T-cell (primary cell): ENCODE results near the gene GOLGA8S. TPM values are rescaled to one million over a fixed set of nuclear protein-coding genes. Genes with fewer than 3 reads are reported as not detected.
"Not testable (repeated sequence)": the region's sequence is repeated elsewhere in the genome, so short reads cannot be mapped to it uniquely, and the experiment has no call there.

Experiments used
- ATAC-seq, 4 experiments: fragments of 200-7000 bp in 3 of 4; fragments of 150-1000 bp in 1 of 4; cut with Tn5 transposase; replicated peaks in 1 of 4; 1 replicate in 3 of 4; 2 replicates in 1 of 4; pipeline ENCODE4 v1.10.0; 2021; ENCODE audit warnings: moderate library complexity in 3 of 4, mild to moderate bottlenecking in 2 of 4, moderate number of reproducible peaks in 1 of 4
- CTCF ChIA-PET, 2 donors: fragments of 300-600 bp; sonication (Branson Sonifier 250); formaldehyde crosslinking; loops; one replicate each; lab custom pipeline; 2022; ENCODE audit warnings: antibody characterized with exemption in 2 of 2; lab: Charles Lee
- POLR2A ChIA-PET, 2 donors: fragments of 300-600 bp; sonication (Branson Sonifier 250); formaldehyde crosslinking; loops; one replicate each; lab custom pipeline; 2022; ENCODE audit warnings: antibody characterized with exemption in 2 of 2; lab: Charles Lee
- DNase-seq, 35 experiments: peaks; one replicate each; pipeline versions ENCODE4 v3.0.0 to v3.0.0-alpha.2; 2013 to 2023
- H3K27ac ChIP-seq: one replicate; pipeline ENCODE4 v1.5.1; 2013; ENCODE audit warnings: low read length
- H3K27me3 ChIP-seq, 2 experiments: replicated peaks in 1 of 2; 1 replicate in 1 of 2; 2 replicates in 1 of 2; pipeline versions ENCODE4 v1.6.1 to v1.7.0; 2013; ENCODE audit warnings: low read length in 1 of 2, mixed read lengths in 1 of 2; ENCODE audit not compliant: control insufficient read depth in 2 of 2, insufficient read depth in 2 of 2; ENCODE audit errors: extremely low read depth in 1 of 2
- H3K36me3 ChIP-seq, 2 donors: 1 replicate in 1 of 2; 2 replicates in 1 of 2; pipeline versions ENCODE4 v1.6.1 to v1.7.0; 2013; ENCODE audit warnings: low read length in 1 of 2; ENCODE audit not compliant: control insufficient read depth in 2 of 2, insufficient read depth in 1 of 2; ENCODE audit errors: extremely low read depth in 1 of 2
- H3K4me1 ChIP-seq, 2 experiments: 1 replicate in 1 of 2; 2 replicates in 1 of 2; pipeline versions ENCODE4 v1.6.1 to v1.7.0; 2013; ENCODE audit warnings: low read length in 2 of 2, mixed read lengths in 1 of 2; ENCODE audit not compliant: insufficient read depth in 2 of 2, control insufficient read depth in 1 of 2; ENCODE audit errors: extremely low read depth in 1 of 2
- H3K4me3 ChIP-seq, 2 donors: 1 replicate in 1 of 2; 2 replicates in 1 of 2; pipeline versions ENCODE4 v1.5.1 to v1.7.0; 2013; ENCODE audit warnings: mild to moderate bottlenecking in 2 of 2, low read length in 1 of 2, moderate library complexity in 1 of 2; ENCODE audit not compliant: control insufficient read depth in 1 of 2; ENCODE audit errors: extremely low read depth in 1 of 2
- H3K9me3 ChIP-seq: 2 replicates; pipeline ENCODE4 v1.7.0; 2013
- H3K27ac Mint-ChIP-seq, 2 donors: one replicate each; pipeline ENCODE4 v1.8.0; 2020 to 2021; ENCODE audit warnings: mild to moderate bottlenecking in 2 of 2, mixed read lengths in 2 of 2
- H3K27me3 Mint-ChIP-seq, 2 donors: one replicate each; pipeline ENCODE4 v1.8.0; 2021 to 2022; ENCODE audit warnings: mixed read lengths in 2 of 2
- H3K36me3 Mint-ChIP-seq: one replicate; pipeline ENCODE4 v1.8.0; 2021; ENCODE audit warnings: mixed read lengths
- H3K4me1 Mint-ChIP-seq, 3 donors: one replicate each; pipeline ENCODE4 v1.8.0; 2020 to 2022; ENCODE audit warnings: mixed read lengths in 3 of 3, mild to moderate bottlenecking in 1 of 3
- H3K4me3 Mint-ChIP-seq, 3 donors: one replicate each; pipeline ENCODE4 v1.8.0; 2020 to 2022; ENCODE audit warnings: mild to moderate bottlenecking in 3 of 3, mixed read lengths in 3 of 3, moderate library complexity in 3 of 3
- H3K9me3 Mint-ChIP-seq, 3 donors: one replicate each; pipeline ENCODE4 v1.8.0; 2020 to 2022; ENCODE audit warnings: mixed read lengths in 3 of 3
- WGBS: methylation state at CpG from one replicate; pipeline ENCODE4 v1.1.5; 2013; ENCODE audit warnings: missing lambda C conversion rate; ENCODE audit not compliant: insufficient coverage; 5-methylcytosine and 5-hydroxymethylcytosine counted together
- total RNA-seq, 35 experiments: library from RNA in 6 of 35; stranded (reverse) in 6 of 35; fragments of 120-200 nt in 1 of 35; gene quantifications; one replicate each; pipeline versions ENCODE4 v1.2.1 to v1.2.4 and lab custom pipeline; 2013 to 2026

Gene GOLGA8S
- total RNA-seq, 5 donors from 2014 or later (not counting 1 experiment from before 2014, with no cell fraction given), result 0.30 to 0.60 (median 0.32) TPM

- Mint-ChIP-seq H3K4me3 (no peak overlapping the region), H3K9me3 (peaks cover 0 to 2% (median 0%) of the 10 kb centered on the region in 3 donors), H3K27ac (no peak overlapping the region), H3K36me3 (no peaks in the 10 kb centered on the region), H3K27me3 (peaks cover 0 to 3% of the 10 kb centered on the region in 2 donors), H3K4me1 (no peaks in the 10 kb centered on the region)
- Histone ChIP-seq H3K27ac (no peak overlapping the region), H3K4me3 (no peak overlapping the region), H3K4me1 (no peaks in the 10 kb centered on the region), H3K36me3 (no peaks in the 10 kb centered on the region), H3K9me3 (no peaks in the 10 kb centered on the region), H3K27me3 (peaks cover 0 to 3% of the 10 kb centered on the region in 2 experiments)
- 77% methylated on average over 10 of the region's 15 CpGs for WGBS
- POLR2A ChIA-PET, result no interaction called here
- ATAC-seq, result no peak
- CTCF ChIA-PET, result no interaction called here
- DNase-seq, result no peak
Observed at GRCh38 chr15:23395030-23395692, 40.6 kb downstream of the GOLGA8S start.

DNA sequence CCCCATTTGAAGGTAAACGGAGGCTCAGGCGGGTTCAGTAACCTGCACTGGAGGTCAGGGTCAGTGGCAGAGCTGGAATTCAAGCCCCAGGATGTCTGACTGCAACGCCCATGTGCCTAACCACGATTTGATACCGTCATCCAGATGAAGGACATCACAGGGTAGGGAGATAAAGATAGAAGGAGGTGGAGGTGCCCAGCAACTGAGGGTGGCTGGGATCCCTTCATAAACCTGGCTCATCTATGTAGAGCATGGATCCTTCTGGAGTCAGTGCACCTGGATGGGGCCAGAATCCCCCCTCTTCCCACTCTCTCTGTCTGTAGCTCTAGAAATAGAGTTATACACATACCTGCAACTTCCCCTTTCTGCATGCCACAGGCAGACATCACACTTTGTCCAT, 41.3 kb downstream of the GOLGA8S start:
- ATAC-seq (no peak), DNase-seq (no peak)
- Histone ChIP-seq H3K36me3 (no peaks in the 10 kb centered on the region), H3K27me3 (peaks cover 0 to 3% of the 10 kb centered on the region in 2 experiments), H3K27ac (no peak overlapping the region), H3K9me3 (no peaks in the 10 kb centered on the region), H3K4me3 (no peak overlapping the region), H3K4me1 (no peaks in the 10 kb centered on the region)
- H3K36me3 Mint-ChIP-seq, result no peaks in the 10 kb centered on the region
- peaks cover 3 to 5% of the 10 kb centered on the region in 2 donors for H3K27me3 Mint-ChIP-seq
- 64% methylated on average over 2 of the region's 5 CpGs for WGBS
- POLR2A ChIA-PET, result no interaction called here
- no peaks in the 10 kb centered on the region for H3K4me1 Mint-ChIP-seq
- H3K27ac Mint-ChIP-seq, result no peak overlapping the region
- no peak overlapping the region for H3K4me3 Mint-ChIP-seq
- CTCF ChIA-PET, result no interaction called here
- peaks cover 0 to 2% (median 0%) of the 10 kb centered on the region in 3 donors for H3K9me3 Mint-ChIP-seq

- no peak for DNase-seq
- Histone ChIP-seq H3K9me3 (no peaks in the 10 kb centered on the region), H3K27ac (no peak overlapping the region), H3K4me1 (no peaks in the 10 kb centered on the region), H3K4me3 (no peak overlapping the region), H3K27me3 (peaks cover 0 to 3% of the 10 kb centered on the region in 2 experiments), H3K36me3 (no peaks in the 10 kb centered on the region)
- 75% methylated on average over 1 of the region's 7 CpGs for WGBS
- POLR2A ChIA-PET, result no interaction called here
- Mint-ChIP-seq H3K9me3 (no peaks in the 10 kb centered on the region), H3K4me1 (no peaks in the 10 kb centered on the region), H3K27me3 (peaks cover 3 to 8% of the 10 kb centered on the region in 2 donors), H3K27ac (no peak overlapping the region), H3K4me3 (no peak overlapping the region), H3K36me3 (no peaks in the 10 kb centered on the region)
- CTCF ChIA-PET, result no interaction called here
- ATAC-seq, result no peak
Observed at GRCh38 chr15:23397779-23398178, 43.2 kb downstream of the GOLGA8S start.

- H3K27me3 ChIP-seq, H3K9me3 ChIP-seq, H3K27ac Mint-ChIP-seq, H3K4me3 ChIP-seq, H3K4me1 Mint-ChIP-seq, H3K4me3 Mint-ChIP-seq, POLR2A ChIA-PET, H3K27me3 Mint-ChIP-seq, ATAC-seq, H3K36me3 Mint-ChIP-seq, H3K9me3 Mint-ChIP-seq, DNase-seq, CTCF ChIA-PET, H3K4me1 ChIP-seq, H3K36me3 ChIP-seq, H3K27ac ChIP-seq: not testable (repeated sequence)
- 60% methylated on average over 1 of the region's 4 CpGs for WGBS
Observed at GRCh38 chr15:23398357-23398756, 43.8 kb downstream of the GOLGA8S start.

DNA sequence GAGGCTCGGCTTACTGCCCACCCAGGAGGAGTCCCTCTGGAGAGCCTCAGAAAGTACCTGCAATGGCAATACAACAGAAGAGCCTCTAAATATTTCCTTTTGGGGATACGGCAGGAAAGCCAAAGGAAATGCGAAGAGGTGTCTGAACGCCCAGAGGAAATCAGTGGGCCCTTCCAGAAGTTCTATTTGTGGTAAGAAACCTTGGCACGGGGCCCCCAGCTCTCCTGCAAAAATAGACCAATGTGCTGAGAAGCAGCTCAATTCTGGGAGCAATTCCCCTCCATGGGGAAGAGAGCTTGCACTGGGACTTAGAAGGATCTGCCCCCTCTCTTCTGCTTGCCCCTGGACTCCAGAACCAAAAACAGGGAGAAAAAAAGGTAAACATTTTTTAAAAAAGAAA, 44.7 kb downstream of the GOLGA8S start:
- POLR2A ChIA-PET, H3K27ac ChIP-seq, H3K27ac Mint-ChIP-seq, H3K9me3 ChIP-seq, H3K4me1 ChIP-seq, H3K4me1 Mint-ChIP-seq, H3K9me3 Mint-ChIP-seq, H3K36me3 Mint-ChIP-seq, DNase-seq, H3K27me3 Mint-ChIP-seq, CTCF ChIA-PET, H3K27me3 ChIP-seq, H3K4me3 Mint-ChIP-seq, H3K36me3 ChIP-seq, ATAC-seq, H3K4me3 ChIP-seq: not testable (repeated sequence)
- WGBS, result 56% methylated on average over 4 of the region's 5 CpGs

GRCh38 chr15:23401627-23402026, 47.1 kb downstream of the GOLGA8S start:
- H3K9me3 ChIP-seq, result no peaks in the 10 kb centered on the region
- no peaks in the 10 kb centered on the region for H3K4me1 ChIP-seq
- H3K4me3 Mint-ChIP-seq, result no peak overlapping the region
- H3K27ac ChIP-seq, result no peak overlapping the region
- H3K27me3 Mint-ChIP-seq, result peaks cover 3 to 8% of the 10 kb centered on the region in 2 donors
- CTCF ChIA-PET, result no interaction called here
- H3K36me3 ChIP-seq, result no peaks in the 10 kb centered on the region
- ATAC-seq, result no peak
- no peak overlapping the region for H3K4me3 ChIP-seq
- peaks cover 0 to 7% of the 10 kb centered on the region in 2 experiments for H3K27me3 ChIP-seq
- 82% methylated on average over 6 of the region's 8 CpGs for WGBS
- POLR2A ChIA-PET, result no interaction called here
- no peak for DNase-seq
- H3K9me3 Mint-ChIP-seq, result no peaks in the 10 kb centered on the region
- no peak overlapping the region for H3K27ac Mint-ChIP-seq
- H3K4me1 Mint-ChIP-seq, result no peaks in the 10 kb centered on the region
- no peaks in the 10 kb centered on the region for H3K36me3 Mint-ChIP-seq
